ENCODE results near the gene KSR2. TPM values are rescaled to one million over a fixed set of nuclear protein-coding genes. Genes with fewer than 3 reads are reported as not detected.

KSR2 gene
- total RNA-seq, 1 experiment from 2014 or later, result not detected

GRCh38 chr12:117513353-117513752 is 455.4 kb downstream of the KSR2 start:
- intact Hi-C loops (cut with micrococcal nuclease; ENCODE audit: unreplicated experiment), result no loop called here
- ChIA-PET CTCF (no interaction called here), POLR2A (ENCODE audit: low non-redundant PET) (interaction anchor here (0.6 kb wide), 1 partner anchor 32 kb away, joined by 4 read pairs; no protein-coding TSS in a partner anchor)
- Histone ChIP-seq H3K27me3 (replicated peaks; ENCODE audit: insufficient read depth, low read depth, low read length, poor library complexity) (peaks cover 46% of the 10 kb centered on the region), H3K27ac (ENCODE audit: low read depth, low read length, poor library complexity, severe bottlenecking) (no peak overlapping the region), H3K4me3 (ENCODE audit: low read depth, low read length, poor library complexity, severe bottlenecking) (no peak overlapping the region), H3K36me3 (ENCODE audit: insufficient read depth, low read length, poor library complexity, severe bottlenecking) (no peaks in the 10 kb centered on the region), H3K9me3 (ENCODE audit: low read depth, low read length, poor library complexity, severe bottlenecking) (no peaks in the 10 kb centered on the region), H3K4me1 (ENCODE audit: insufficient read depth, low read length, poor library complexity, severe bottlenecking) (no peaks in the 10 kb centered on the region)
- no peak for TF ChIP-seq CTCF (conservative IDR thresholded peaks at IDR 0.05; ENCODE audit: low read depth, low read length)
- no peak for TF ChIP-seq EZH2 (IDR thresholded peaks at IDR 0.05; ENCODE audit: borderline replicate concordance, low read depth, low read length, poor library complexity, severe bottlenecking)
- DNase-seq (ENCODE audit: low spot score), result no peak
- BruUV-seq (replicated peaks), result no TSS peak

DNA sequence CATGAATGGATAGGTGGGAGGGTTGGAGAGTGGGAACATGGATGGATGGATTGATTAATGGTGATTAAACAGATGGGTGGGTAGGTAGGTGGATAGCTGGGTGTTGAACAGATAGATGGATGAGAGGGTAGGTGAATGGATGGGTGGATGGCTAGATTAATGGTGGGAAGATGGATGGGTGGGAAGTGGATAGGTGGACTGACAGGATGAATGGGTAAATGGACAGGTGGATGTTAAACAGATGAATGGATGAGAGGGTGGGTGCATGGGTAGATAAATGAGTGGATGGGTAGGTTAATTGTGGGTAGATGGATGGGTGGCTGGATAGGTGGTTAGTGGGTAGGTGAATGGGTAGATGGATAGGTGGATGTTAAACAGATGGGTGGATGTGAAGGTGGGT is 460.3 kb downstream of the KSR2 start:
- BruUV-seq (replicated peaks), result no TSS peak
- Histone ChIP-seq H3K4me3 (ENCODE audit: low read depth, low read length, poor library complexity, severe bottlenecking) (no peak overlapping the region), H3K9me3 (ENCODE audit: low read depth, low read length, poor library complexity, severe bottlenecking) (no peaks in the 10 kb centered on the region), H3K27ac (ENCODE audit: low read depth, low read length, poor library complexity, severe bottlenecking) (no peak overlapping the region), H3K36me3 (ENCODE audit: insufficient read depth, low read length, poor library complexity, severe bottlenecking) (no peaks in the 10 kb centered on the region), H3K4me1 (ENCODE audit: insufficient read depth, low read length, poor library complexity, severe bottlenecking) (no peaks in the 10 kb centered on the region), H3K27me3 (replicated peaks; ENCODE audit: insufficient read depth, low read depth, low read length, poor library complexity) (peaks cover 21% of the 10 kb centered on the region)
- intact Hi-C loops (cut with micrococcal nuclease; ENCODE audit: unreplicated experiment), result no loop called here
- ChIA-PET CTCF (no interaction called here), POLR2A (ENCODE audit: low non-redundant PET) (no interaction called here)
- no peak for DNase-seq (ENCODE audit: low spot score)
- TF ChIP-seq EZH2 (IDR thresholded peaks at IDR 0.05; ENCODE audit: borderline replicate concordance, low read depth, low read length, poor library complexity, severe bottlenecking) (no peak), CTCF (conservative IDR thresholded peaks at IDR 0.05; ENCODE audit: low read depth, low read length) (no peak)

GRCh38 chr12:117507548-117507947 is 461.2 kb downstream of the KSR2 start:
- peaks cover 12% of the 10 kb centered on the region for H3K27me3 ChIP-seq (replicated peaks; ENCODE audit: insufficient read depth, low read depth, low read length, poor library complexity)
- intact Hi-C loops (cut with micrococcal nuclease; ENCODE audit: unreplicated experiment), result no loop called here
- no peaks in the 10 kb centered on the region for H3K36me3 ChIP-seq (ENCODE audit: insufficient read depth, low read length, poor library complexity, severe bottlenecking)
- no peak overlapping the region for H3K27ac ChIP-seq (ENCODE audit: low read depth, low read length, poor library complexity, severe bottlenecking)
- POLR2A ChIA-PET (ENCODE audit: low non-redundant PET), result no interaction called here
- no TSS peak for BruUV-seq (replicated peaks)
- CTCF ChIA-PET, result no interaction called here
- TF ChIP-seq EZH2 (IDR thresholded peaks at IDR 0.05; ENCODE audit: borderline replicate concordance, low read depth, low read length, poor library complexity, severe bottlenecking), result no peak
- no peak for TF ChIP-seq CTCF (conservative IDR thresholded peaks at IDR 0.05; ENCODE audit: low read depth, low read length)
- DNase-seq (ENCODE audit: low spot score), result no peak
- H3K4me1 ChIP-seq (ENCODE audit: insufficient read depth, low read length, poor library complexity, severe bottlenecking), result no peaks in the 10 kb centered on the region
- no peaks in the 10 kb centered on the region for H3K9me3 ChIP-seq (ENCODE audit: low read depth, low read length, poor library complexity, severe bottlenecking)
- H3K4me3 ChIP-seq (ENCODE audit: low read depth, low read length, poor library complexity, severe bottlenecking), result no peak overlapping the region

All from A673 (cell line).